Stimulated activated naive CD4-positive, alpha-beta T cell (primary cell): Measurements from ENCODE around the gene SLC9A9.
"Not testable (repeated sequence)": the region's sequence is repeated elsewhere in the genome, so short reads cannot be mapped to it uniquely, and the experiment has no call there.

Source experiments
- DNase-seq, 6 experiments: peaks; one replicate each; lab custom pipeline; 2025; lab: John Stamatoyannopoulos, UW

SLC9A9 gene

GRCh38 chr3:143755978-143756377 is 92.3 kb downstream of the SLC9A9 start:
- no peak for DNase-seq

GRCh38 chr3:143754090-143754489 is 94.2 kb downstream of the SLC9A9 start:
- DNase-seq, result no peak

GRCh38 chr3:143753456-143753855 is 94.8 kb downstream of the SLC9A9 start:
- no peak for DNase-seq

DNA sequence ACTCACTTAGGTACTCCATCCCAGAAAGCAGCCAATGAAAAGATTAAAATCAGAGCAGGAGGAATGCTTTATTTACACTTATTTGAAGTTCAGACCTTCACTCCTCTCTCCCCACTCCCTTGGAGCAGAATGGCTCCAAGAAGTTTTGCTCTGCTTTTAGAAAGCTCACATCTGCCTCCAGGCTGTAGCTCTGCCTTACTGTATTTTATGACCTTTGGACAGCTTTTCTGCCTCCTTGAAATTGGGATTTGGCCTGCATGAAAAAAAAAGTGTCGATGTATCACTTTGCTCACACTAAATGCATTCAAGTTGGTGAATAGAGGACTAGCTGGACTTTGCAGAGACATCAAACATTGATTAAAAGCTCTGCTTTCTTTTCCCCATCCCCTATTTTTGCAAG is 95.3 kb downstream of the SLC9A9 start:
- no peak for DNase-seq

DNA sequence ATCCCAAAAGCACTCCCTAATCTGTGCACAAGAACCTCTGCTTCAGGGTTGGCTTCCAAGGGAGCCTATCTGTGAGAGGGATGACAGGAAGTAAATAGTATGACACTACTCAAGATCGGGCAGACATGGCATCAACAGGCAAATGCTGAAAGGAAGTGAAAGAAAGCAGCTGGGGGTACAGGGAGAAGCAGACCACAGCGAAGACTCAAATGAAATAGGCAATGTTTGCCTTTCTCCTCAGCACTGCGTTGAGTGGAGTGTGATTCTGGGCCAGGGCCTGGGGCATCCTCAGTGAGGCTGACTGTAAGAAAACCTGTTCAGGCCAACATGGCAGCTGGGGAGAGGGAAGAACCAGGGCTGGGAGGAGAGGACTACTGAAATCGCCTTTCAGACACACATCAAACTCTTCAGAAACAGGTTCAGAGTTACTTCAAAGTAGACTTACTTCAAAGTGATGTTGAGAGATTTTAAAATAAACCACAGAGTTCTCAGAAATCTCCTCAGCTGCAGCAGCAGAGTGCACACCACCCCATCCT is 96.6 kb downstream of the SLC9A9 start:
- peak in 5 of 6 experiments; percentile 15 to 84 (median 78) for DNase-seq

DNA sequence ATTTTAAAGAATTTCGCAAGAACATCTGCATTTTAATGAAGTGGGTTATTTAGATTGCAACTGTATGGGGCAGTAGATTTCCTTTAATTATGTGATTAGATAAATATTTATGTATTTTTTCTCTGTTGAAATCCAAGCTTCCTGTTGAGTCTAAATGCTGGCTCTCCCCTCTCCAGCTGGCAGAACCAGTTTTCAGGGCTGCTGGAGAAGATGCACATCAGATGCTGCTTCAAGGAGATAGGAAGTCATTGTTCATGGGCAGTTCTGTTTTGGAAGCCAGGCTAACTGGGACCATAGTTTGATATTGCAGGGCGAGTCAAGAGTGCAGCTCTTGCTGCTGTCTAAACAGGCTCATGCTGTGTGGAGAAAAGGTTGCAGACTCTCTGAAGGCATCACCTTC is 97.4 kb downstream of the SLC9A9 start:
- DNase-seq, result no peak

DNA sequence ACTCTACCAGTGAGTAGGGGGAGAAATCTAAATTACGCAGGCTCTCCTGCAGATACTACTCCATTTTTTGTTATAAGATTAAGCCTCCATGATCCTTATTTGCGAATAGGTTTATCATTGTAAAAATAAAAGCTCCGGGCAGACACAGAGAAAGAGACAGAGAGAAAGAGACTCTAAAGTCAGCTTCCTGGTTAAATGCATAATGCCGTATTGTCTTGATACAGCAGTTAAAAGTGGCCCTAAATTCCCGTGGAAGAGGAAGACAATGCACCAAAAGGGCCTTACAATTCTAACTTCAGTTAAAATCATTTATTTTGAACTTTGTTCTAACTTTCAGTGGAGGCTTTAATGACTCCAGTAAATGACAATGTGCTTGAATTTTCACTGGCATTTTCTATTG is 98.3 kb downstream of the SLC9A9 start:
- DNase-seq, result no peak

GRCh38 chr3:143737065-143737464 is 111.2 kb downstream of the SLC9A9 start:
- no peak for DNase-seq

GRCh38 chr3:143736205-143736997 is 111.9 kb downstream of the SLC9A9 start:
- no peak for DNase-seq

DNA sequence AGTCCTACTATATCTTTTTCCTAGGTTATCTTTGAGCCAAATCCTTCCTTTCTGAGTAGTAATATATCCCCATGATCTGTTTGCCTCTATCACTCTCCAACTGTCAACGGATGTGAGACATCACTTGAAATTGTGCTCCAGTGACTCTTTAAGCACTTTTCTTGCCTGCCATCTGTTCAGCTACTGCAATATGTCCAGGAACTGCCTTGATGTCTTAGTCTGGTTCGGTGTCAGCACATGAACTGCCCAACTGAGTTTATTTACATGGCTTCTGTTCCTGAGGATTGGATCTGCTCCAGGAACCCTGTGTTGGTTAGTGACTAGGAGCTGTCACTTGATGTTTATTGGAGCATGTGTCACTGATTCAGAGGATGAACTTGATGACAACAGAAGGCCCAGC is 116.5 kb downstream of the SLC9A9 start:
- no peak for DNase-seq

- no peak for DNase-seq
Observed at GRCh38 chr3:143731320-143731719, 116.9 kb downstream of the SLC9A9 start.

GRCh38 chr3:143727391-143727790 is 120.9 kb downstream of the SLC9A9 start:
- DNase-seq, result no peak

DNA sequence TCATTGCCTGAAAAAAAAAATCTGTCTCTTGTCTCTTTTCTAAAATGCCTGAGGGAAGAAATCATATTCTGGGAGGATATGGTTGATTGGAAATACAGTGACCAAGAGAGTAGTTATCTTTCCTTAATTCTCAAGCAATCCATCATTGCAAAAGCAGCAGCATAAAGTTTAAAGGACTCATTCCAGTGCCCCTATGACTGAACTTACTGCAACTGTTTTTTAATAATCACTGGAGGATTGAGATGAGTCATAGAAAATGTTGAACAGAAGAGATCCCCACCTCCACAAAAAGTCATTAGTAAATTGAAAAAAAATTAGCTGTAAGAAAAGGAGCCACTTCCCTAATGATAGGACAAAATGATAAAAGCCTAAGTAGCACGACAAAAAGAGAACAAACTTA is 121.5 kb downstream of the SLC9A9 start:
- DNase-seq, result no peak

DNA sequence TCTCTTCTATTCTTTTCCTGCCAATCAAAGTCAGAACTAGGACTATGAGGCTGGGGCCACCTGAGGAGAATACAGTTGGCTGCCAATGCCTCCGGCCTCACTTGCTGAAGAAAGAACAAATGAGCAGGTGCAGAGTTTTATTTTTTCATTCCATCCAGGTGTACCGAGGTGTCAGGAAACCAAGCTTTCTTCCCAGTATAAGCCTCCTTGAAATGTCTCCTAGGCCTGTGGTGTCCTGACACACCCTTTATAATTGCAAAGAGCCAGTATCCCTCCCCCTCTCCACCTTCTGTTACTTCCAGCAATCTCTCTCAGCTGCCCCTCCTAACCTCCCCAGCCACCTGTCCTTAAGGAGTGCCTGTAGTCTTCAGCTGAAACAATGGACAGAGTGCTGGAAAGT is 127.9 kb downstream of the SLC9A9 start:
- no peak for DNase-seq

DNA sequence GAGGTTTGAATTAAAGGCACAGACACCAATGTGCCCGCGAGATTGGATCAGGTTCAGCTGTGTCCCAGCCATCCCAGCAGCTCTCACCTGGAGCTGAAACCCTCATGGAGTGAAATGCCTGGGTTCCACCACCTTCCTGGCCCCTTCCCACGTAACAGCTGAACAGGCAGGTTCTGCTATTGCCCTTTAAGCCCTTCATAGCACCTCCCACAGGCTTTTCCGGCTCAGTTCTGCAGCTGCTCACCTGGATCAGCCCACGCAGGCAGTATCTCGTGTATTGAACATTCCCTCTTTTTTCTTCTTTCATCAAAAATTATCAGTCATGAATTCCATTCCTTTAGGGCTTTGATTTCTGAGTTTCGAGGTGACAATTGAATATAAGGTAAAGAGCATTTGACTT is 129.8 kb downstream of the SLC9A9 start:
- DNase-seq, result no peak

DNA sequence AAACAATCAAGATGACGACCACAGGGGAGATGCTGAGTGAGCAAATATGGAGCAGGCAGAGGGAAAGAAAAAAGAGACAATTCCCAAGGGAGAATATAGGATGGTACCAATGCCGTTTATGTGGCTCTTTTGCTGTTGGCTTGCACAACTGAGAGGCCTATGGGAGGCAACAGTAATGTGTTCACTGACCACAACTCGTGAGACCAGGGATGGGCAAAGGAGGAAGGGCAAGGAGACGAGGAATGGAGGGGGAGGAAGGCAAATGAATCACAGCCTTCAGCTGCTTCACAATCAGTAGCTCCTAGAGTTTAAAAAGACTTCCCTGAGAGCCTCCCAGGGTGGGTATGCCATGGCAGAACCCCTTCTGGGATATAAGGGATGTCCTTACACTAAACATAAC is 131.5 kb downstream of the SLC9A9 start:
- no peak for DNase-seq

- no peak for DNase-seq
Observed at GRCh38 chr3:143712522-143712921, 135.7 kb downstream of the SLC9A9 start.

DNA sequence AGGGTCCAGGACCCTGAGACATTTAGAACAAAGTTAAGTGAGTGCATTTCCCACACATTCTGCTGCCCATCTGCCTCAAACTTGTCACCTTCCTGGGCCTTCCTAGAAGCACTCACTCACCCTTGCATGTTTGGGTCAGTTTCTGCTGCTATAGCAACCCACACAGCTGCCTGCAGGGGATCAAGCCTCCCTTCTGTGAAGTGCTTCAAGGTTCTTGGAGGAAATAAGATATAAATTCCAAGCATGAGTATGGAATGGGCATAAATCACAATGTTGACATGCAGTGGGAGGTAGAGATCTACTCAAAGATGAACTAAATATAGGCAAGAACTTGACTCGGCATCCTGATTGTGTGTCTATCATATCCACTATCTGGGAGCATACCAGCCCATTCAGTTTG is 140.4 kb downstream of the SLC9A9 start:
- DNase-seq, result no peak

- DNase-seq, result no peak
Observed at GRCh38 chr3:143700431-143700975, 147.8 kb downstream of the SLC9A9 start.

DNA sequence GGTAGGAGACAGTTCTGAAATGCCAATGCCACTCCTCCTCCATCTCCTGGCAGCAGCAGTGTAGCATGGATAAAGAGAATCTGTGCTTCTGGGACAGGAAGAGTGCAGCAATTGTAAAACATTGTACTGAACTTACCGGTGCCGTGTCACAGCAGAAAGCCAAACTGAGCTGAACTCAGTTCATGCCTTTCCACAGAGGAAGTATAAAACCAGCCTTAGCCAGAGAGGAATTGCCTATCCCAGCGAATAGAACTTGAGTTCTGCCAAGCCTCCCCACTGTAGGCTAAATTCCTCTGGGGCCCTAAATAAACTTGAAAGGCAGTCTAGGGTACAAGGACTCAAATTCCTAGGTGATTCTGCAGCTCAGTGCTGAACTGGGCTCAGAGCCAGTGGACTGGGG is 148.8 kb downstream of the SLC9A9 start:
- no peak for DNase-seq

GRCh38 chr3:143698682-143699303 is 149.5 kb downstream of the SLC9A9 start:
- DNase-seq, result no peak

DNA sequence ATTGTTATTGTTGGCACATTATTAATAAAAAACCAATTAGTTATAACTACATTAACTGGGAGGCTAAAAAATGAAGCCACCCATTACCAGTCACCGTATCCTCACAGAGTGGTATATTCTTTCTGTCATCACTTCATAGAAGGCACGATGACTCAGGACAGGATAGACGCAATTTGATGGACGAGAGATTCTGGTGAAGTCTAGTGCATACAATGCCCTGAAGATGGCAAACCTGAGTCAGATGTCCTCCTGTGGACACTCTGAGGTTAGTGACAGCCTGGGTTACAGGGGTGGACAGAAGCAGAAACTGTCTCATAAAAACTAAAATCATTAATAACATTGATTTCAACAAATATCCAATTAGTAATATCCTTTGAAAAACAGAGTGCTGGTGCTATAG is 150.3 kb downstream of the SLC9A9 start:
- DNase-seq, result no peak

- DNase-seq, result not testable (repeated sequence)
Observed at GRCh38 chr3:143695333-143695732, 152.9 kb downstream of the SLC9A9 start.
